Measurements from ENCODE around the gene VPS8.

The VPS8 gene

DNA sequence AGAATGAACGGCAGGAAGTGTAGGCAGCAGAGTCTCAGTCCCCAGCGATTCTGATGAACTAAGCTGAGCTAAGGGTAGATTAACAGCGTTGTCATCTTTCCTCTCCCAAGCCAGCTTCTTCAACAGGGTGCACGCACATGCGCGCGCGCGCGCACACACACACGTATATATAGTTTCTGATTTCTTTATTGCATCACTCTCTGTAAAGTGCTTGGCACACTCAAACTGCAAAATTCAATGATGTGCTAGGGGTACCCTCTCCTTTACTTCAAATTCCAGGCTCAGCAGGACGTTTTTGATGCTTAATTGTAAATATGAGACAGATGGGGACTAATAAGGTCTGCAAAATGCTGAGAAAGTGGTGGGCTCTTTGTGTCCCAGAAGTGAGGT, 26.1 kb upstream of the VPS8 start:
- DNase-seq = no peak

DNA sequence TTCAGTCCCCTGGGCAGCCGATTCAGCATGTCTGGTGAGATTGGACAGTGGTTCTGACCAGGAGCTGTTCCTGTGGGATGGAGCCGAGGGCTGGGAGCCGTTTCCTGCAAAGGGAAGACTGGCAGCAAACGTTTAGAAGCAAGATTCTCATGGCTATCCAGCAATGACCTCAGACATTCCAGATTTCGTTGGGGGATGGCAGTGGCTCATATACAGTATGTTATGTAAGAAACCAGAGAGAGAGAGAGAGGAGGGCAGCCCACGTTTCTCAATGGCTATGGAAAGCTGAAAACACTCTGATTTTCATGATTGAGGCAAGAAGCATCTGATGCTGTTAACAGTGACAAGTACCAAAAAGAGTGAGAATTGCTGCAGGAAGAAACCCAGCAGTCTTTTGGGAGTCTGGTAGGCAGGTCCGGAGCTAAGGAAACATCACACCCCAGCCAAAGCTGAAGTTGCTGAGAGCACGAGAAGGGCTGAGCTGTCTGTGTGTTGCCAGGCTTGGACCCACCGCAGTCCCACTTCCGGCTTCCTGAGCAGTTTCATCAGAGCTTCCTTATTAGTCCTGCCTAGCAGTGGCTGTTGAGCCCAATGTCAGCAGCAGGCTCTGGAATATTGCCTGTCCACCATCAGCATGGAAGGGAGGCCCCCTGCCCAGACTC, 25.6 kb upstream of the VPS8 start:
- DNase-seq = no peak

- peak; percentile 32 for DNase-seq
Observed at GRCh38 chr3:184788751-184789150, 23.2 kb upstream of the VPS8 start.

GRCh38 chr3:184789314-184789998, 22.5 kb upstream of the VPS8 start:
- no peak for DNase-seq

GRCh38 chr3:184791171-184791570, 20.8 kb upstream of the VPS8 start:
- DNase-seq = peak; percentile 59

GRCh38 chr3:184795522-184796190, 16.3 kb upstream of the VPS8 start:
- peak; percentile 31 for DNase-seq

GRCh38 chr3:184796551-184796950, 15.4 kb upstream of the VPS8 start:
- no peak for DNase-seq

GRCh38 chr3:184796954-184797353, 15.0 kb upstream of the VPS8 start:
- DNase-seq = no peak

DNA sequence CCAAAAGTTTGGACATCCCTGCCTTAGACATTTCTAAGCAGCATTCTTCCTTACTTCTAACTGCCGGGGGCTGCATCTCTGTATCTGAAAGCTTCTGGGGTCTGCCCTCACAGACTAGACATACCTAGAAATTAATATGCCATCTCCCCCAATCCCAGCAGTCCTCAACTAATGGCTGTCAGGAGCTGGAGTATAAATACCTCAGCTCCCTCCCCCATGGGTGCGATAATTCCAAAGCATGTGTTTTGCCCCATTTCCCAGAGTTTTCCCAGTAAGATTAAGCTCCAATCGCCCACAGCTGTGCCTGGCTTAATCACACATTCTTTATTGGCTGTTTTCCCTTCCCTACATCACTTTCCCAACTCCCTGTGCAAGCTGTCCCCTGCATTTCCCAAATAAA, 13.8 kb upstream of the VPS8 start:
- DNase-seq = no peak

- no peak for DNase-seq
Observed at GRCh38 chr3:184800349-184800930, 11.5 kb upstream of the VPS8 start.

DNA sequence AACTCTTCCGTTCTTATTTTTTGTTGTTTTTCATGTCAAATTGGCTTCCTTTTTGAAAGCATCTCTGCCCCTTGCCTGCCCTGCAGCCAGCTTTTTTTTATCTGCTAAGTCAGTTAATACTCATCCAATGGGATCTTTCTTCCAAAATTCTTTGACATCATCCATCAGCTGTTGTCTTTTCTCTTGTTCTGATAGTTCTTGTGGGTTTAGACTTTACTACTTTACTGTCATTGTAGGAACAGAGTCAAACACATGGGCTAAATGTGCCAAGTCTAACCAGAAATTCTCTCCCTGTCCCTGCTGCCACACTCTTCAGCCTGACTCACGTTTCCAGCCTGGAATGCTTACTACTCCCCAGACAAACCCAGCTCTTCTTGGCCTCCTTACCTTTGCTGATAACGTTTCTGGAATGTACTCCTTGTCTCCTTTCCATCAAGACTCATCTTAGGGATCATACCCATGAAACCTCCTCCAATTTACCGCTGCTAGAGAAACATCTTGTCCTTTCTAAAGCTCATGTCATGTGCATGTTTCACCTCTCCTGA, 10.7 kb upstream of the VPS8 start:
- DNase-seq = no peak

- no peak for DNase-seq
Observed at GRCh38 chr3:184802150-184802549, 9.8 kb upstream of the VPS8 start.

DNA sequence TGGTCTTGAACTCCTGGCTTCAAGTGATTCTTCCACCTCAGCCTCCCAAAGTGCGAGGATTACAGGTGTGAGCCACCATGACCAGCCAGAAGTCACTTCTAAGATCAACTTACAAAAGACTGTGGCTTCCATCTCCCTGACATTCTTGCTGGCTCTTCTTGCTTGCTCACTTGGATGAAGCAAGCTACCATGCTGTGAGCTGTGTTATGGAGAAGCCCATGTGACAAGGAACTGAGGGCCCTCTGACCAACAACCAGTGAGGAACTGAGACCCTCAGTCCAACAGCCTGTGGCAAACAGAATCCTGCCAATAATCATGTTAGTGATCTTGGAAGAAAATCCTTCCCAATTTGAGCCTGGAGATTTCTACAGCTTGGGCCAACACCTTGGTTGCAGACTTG, 7.2 kb upstream of the VPS8 start:
- DNase-seq = no peak

DNA sequence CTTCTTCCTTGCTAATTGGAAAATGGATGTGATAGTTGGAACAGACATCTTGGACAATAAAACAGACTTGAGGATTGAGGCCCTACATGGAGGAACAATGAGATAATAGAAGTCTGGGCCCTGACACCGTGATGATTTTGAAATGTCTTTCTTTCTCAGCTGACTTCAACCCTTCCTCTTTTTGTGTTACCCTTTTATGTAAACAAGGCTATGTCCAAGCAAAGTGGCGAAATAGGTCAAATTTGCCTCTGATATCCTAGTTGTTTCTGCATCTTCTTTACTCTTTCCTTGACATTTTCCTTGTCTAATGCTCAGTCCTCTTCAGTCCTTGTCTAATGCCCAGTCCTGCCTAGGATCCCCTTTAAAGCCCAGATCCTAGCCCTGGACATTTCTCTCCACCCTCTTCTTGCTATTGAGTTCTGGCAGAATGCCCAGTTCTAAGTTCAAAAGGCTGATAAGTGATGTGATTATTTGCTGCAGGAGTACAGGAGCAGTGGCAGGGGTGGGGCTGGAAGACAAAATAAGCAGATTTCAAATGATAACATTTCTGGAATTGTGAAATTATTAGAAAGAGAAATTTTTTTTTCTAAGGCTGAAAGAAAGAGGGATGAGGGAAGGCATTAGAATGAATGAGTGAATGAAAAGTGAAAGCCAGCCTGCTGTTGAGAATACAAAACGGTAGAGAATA, 6.5 kb upstream of the VPS8 start:
- DNase-seq = peak; percentile 88

DNA sequence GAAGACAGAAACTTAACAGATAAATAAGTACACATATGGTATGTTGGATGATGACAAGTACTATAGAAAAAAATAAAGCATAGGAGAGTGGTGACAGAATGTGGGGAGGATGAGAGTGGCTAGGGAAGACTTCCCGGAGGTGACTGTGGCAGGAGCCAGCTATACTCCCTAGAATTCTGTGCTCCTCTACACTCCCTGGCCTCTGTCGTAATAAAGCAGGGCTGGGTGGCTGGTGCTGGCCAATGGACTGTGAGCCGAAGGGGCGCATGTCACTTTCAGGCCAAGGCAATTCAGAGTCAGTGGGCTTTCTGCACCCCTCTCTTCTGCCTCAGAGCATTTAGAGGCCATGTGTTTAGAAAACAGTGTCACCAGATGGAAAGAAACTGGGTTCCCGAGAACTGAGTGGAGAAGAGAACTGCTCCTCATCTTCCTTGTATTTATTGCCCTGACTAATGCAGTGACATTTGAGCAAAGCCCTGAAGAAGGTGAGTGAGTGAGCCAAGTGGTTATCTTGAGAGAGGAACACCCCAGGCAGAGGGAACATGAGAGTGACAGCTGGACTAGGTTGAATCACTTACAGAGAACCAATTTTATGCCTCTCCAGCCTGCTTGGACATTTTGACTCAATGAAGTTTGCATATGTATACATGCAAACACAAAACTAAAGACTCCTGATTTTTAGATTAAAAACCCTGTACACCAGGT, 5.2 kb upstream of the VPS8 start:
- DNase-seq = no peak

- no peak for DNase-seq
Observed at GRCh38 chr3:184807549-184807948, 4.4 kb upstream of the VPS8 start.

GRCh38 chr3:184808021-184808420, 3.9 kb upstream of the VPS8 start:
- peak; percentile 6 for DNase-seq

- no peak for DNase-seq
Observed at GRCh38 chr3:184810146-184810545, 1.8 kb upstream of the VPS8 start.

DNA sequence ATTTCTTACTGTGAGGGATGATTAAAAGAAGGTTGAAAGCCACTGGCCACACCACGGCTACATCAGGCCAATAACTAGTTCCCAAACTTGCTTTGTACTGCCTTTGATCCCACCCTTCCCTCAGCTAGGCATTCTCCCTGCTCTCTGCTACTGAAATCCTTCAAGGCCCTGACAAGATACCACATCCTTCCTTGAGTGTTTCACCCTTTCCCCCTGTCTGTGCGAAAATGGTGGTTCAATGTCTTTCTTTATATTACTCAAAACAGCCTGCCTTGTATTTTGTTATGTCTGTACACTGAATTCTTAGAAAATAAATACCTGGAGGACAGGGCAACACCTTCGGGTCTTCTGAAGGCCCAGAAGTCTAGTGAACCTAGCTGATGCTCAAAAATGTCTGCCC, 932 bp upstream of the VPS8 start:
- DNase-seq = no peak

- no peak for DNase-seq
Observed at GRCh38 chr3:184811663-184811998, 335 bp upstream of the VPS8 start.

DNA sequence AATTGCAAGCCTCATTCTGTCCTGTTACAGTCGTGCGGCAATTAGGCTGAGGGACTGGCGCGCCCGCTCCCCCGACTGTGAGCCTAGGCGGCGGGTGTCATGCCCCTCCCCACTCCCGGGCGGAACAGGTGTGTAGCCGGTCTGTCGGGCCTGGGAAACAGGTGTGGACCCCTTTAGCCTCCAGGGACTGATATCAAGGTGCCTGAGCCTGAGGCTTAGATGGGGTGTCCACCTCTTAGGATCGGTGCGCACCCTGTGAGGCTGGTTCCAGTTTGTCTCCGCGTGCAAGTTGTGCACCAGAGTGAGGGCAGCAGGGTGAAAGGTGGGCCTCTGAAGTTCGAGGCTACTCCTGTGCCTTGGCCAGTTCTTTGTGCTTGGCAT, 686 bp downstream of the VPS8 start:
- DNase-seq = peak; percentile 46

DNA sequence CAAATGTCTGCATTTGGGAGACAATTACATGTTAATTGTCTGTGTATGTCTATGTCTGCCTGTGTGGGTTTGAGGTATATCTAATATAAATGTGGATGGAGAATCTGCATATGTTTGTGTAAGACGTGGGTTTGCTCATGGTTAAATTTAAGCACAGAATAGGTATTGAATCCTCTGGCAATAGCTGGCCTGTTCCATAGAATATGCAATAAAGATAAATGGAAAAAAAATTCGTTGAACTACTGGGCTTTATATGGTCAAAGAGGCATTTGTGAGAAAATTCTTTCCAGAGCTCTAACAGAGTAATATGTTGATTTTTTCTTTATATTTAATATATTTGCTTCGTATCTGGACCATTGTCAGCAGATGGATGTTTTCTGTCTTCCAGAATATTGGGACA, 1.4 kb downstream of the VPS8 start:
- no peak for DNase-seq

DNA sequence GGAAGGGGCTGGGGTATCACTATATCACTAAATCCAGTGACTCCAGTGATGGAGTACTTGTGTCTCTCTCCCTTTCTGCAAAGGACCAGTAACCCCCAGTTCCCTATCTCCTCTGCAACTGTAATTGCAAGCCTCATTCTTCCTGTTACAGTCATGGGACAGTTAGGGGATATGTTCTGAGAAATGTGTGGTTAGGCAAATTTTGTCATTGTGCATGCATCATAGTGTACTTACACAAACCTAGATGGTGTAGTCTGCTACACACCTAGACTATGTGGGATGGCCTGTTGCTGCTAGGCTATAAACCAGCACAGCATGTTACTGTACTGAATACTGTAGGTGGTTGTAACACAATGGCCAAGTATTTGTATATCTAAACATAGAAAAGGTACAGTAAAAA, 2.2 kb downstream of the VPS8 start:
- no peak for DNase-seq
